ENCODE data around the gene NAT8L. TPM values are rescaled to one million over a fixed set of nuclear protein-coding genes. Genes with fewer than 3 reads are reported as not detected.

NAT8L gene
- total RNA-seq, 1 experiment from 2014 or later, result 13.9 TPM

DNA sequence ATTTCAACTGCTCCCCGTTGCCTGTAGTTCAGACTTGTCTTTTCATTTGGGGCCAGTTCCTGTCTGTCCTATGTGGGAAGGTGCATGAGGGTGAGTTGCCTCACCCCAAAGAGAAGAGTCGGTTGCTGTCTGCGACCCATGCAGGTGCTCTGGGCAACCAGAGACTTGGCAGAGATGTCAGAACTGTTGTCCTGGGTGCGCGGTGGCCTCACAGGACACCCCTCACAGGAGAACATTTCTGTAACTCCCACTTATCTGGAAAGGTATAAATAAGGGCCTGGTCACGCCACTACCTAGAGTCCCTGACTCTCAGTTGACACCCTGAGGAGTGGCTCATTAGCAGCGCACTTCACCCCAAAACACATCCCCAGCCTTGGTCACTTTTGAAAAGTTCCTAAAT lies 9.7 kb upstream of the NAT8L start:
- no peaks in the 10 kb centered on the region for H3K23me2 ChIP-seq (ENCODE audit: insufficient read length, low read depth, low read length, poor library complexity, severe bottlenecking)
- DNase-seq, result no peak

More for the DNA sequence above, 9.7 kb upstream of the NAT8L start:
- TF ChIP-seq, protein P1, sequence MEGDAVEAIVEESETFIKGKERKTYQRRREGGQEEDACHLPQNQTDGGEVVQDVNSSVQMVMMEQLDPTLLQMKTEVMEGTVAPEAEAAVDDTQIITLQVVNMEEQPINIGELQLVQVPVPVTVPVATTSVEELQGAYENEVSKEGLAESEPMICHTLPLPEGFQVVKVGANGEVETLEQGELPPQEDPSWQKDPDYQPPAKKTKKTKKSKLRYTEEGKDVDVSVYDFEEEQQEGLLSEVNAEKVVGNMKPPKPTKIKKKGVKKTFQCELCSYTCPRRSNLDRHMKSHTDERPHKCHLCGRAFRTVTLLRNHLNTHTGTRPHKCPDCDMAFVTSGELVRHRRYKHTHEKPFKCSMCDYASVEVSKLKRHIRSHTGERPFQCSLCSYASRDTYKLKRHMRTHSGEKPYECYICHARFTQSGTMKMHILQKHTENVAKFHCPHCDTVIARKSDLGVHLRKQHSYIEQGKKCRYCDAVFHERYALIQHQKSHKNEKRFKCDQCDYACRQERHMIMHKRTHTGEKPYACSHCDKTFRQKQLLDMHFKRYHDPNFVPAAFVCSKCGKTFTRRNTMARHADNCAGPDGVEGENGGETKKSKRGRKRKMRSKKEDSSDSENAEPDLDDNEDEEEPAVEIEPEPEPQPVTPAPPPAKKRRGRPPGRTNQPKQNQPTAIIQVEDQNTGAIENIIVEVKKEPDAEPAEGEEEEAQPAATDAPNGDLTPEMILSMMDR (conservative IDR thresholded peaks at IDR 0.05), result no peak
- H3K4me1 Mint-ChIP-seq, result peaks cover 9 to 13% of the 10 kb centered on the region in 2 experiments
- no CpG with 5 or more reads among the region's 7 CpGs for WGBS (ENCODE audit: extremely low coverage, insufficient read length, low lambda C conversion rate)
- Histone ChIP-seq H2AK5ac (ENCODE audit: insufficient read length, low read length) (no peak overlapping the region), H2BK15ac (ENCODE audit: low read depth, low read length) (no peak overlapping the region), H3K4ac (ENCODE audit: low read depth, low read length) (no peak overlapping the region), H4K91ac (ENCODE audit: insufficient read length, low read depth, low read length) (no peak overlapping the region), H2BK20ac (ENCODE audit: low read depth, low read length, poor library complexity, severe bottlenecking) (no peak overlapping the region), H3K56ac (ENCODE audit: insufficient read length, low read depth, low read length) (no peak overlapping the region), H3K9ac (ENCODE audit: extremely low read depth, insufficient read length, low read length) (no peak overlapping the region), H3K23ac (ENCODE audit: insufficient read length, low read depth, low read length) (no peak overlapping the region), H3T11ph (ENCODE audit: low read length) (no peak overlapping the region), H3K79me1 (ENCODE audit: insufficient read depth, low read depth, low read length, poor library complexity, severe bottlenecking) (no peaks in the 10 kb centered on the region), H3K4me1 (ENCODE audit: insufficient read depth, low read length) (no peaks in the 10 kb centered on the region), H3K27me3 (ENCODE audit: insufficient read depth, low read length) (no peaks in the 10 kb centered on the region), H2BK5ac (ENCODE audit: insufficient read length, low read length) (no peak overlapping the region), H2AFZ (ENCODE audit: low read length) (no peak overlapping the region), H4K8ac (replicated peaks; ENCODE audit: insufficient read length, low read depth, low read length) (no peak overlapping the region), H3K14ac (ENCODE audit: insufficient read depth, low read length) (no peak overlapping the region), H3K27ac (ENCODE audit: insufficient read length, low read depth, low read length) (no peak overlapping the region), H2BK120ac (ENCODE audit: low read depth, low read length, poor library complexity, severe bottlenecking) (no peak overlapping the region), H2BK12ac (ENCODE audit: insufficient read length, low read depth, low read length) (no peak overlapping the region), H3K4me2 (ENCODE audit: insufficient read depth, insufficient read length, low read length) (no peak overlapping the region), H3K9me3 (ENCODE audit: control insufficient read depth, low read depth, low read length) (no peaks in the 10 kb centered on the region), H4K5ac (ENCODE audit: insufficient read length, low read depth, low read length) (no peak overlapping the region), H3K79me2 (ENCODE audit: insufficient read depth, low read length) (no peaks in the 10 kb centered on the region), H4K20me1 (ENCODE audit: control insufficient read depth, insufficient read depth, insufficient read length) (no peaks in the 10 kb centered on the region), H3K18ac (ENCODE audit: insufficient read length, low read depth, low read length) (no peak overlapping the region)
- H3K9me3 Mint-ChIP-seq, result no peaks in the 10 kb centered on the region
- H3K27ac Mint-ChIP-seq, result no peak overlapping the region
- no peak overlapping the region for H3K4me3 Mint-ChIP-seq
- peaks cover 54% of the 10 kb centered on the region for H3K27me3 Mint-ChIP-seq (ENCODE audit: low read depth)
- H3K36me3 Mint-ChIP-seq (ENCODE audit: insufficient read depth in 1 of 3, low read depth in 3 of 3), result no peaks in the 10 kb centered on the region; a peak in 2 of 7 replicates

All from H9 (cell line).